ENCODE measurements around the gene NKIRAS1.
"Not testable (repeated sequence)": the region's sequence is repeated elsewhere in the genome, so short reads cannot be mapped to it uniquely, and the experiment has no call there.

DNA sequence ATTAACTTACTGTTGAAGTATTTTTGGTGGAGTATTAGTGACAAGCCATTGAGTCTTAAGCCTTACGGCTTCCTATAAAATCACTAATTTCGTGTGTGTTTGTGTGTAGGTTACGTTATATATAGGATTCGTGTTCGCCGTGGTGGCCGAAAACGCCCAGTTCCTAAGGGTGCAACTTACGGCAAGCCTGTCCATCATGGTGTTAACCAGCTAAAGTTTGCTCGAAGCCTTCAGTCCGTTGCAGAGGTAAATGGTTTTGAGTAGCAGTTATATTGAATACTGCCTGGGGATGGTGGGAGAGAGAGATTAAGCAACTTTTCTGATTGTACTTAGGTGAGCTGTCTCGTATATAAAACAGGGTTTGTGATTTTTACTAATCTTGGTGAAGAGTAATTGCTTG lies 1.5 kb upstream of the NKIRAS1 start:
- TF ChIP-seq EP300, POLR2A, POLR2AphosphoS5 (IDR thresholded peaks at IDR 0.05): not testable (repeated sequence)
- TF ChIP-seq, protein P1, sequence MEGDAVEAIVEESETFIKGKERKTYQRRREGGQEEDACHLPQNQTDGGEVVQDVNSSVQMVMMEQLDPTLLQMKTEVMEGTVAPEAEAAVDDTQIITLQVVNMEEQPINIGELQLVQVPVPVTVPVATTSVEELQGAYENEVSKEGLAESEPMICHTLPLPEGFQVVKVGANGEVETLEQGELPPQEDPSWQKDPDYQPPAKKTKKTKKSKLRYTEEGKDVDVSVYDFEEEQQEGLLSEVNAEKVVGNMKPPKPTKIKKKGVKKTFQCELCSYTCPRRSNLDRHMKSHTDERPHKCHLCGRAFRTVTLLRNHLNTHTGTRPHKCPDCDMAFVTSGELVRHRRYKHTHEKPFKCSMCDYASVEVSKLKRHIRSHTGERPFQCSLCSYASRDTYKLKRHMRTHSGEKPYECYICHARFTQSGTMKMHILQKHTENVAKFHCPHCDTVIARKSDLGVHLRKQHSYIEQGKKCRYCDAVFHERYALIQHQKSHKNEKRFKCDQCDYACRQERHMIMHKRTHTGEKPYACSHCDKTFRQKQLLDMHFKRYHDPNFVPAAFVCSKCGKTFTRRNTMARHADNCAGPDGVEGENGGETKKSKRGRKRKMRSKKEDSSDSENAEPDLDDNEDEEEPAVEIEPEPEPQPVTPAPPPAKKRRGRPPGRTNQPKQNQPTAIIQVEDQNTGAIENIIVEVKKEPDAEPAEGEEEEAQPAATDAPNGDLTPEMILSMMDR (IDR thresholded peaks at IDR 0.05), result not testable (repeated sequence)

Data from gastroesophageal sphincter (tissue), 3 donors.